Activated T-cell treated with anti-CD3 and anti-CD28 coated beads, Interleukin-2, amount 50 U/mL, for 48 hours (primary cell): ENCODE data around the gene DEDD2.
"Not testable (repeated sequence)": the region's sequence is repeated elsewhere in the genome, so short reads cannot be mapped to it uniquely, and the experiment has no call there.

ENCODE experiments used
- DNase-seq, 2 experiments: peaks; one replicate each; pipeline ENCODE4 v3.0.0-alpha.2; 2020

DEDD2 gene

GRCh38 chr19:42217520-42218437, at the start of gene DEDD2:
Gene DEDD2 (minus strand): TSS chr19:42217677. CDS start chr19:42217007, 670 bp downstream.
- DNase-seq, result peak; percentile 100

GRCh38 chr19:42266928-42267603, 49.6 kb upstream of the DEDD2 start:
- DNase-seq, result not testable (repeated sequence)

GRCh38 chr19:42266105-42266504, 48.6 kb upstream of the DEDD2 start:
- DNase-seq, result not testable (repeated sequence)

- DNase-seq, result no peak
Observed at GRCh38 chr19:42261763-42262162, 44.3 kb upstream of the DEDD2 start.

- not testable (repeated sequence) for DNase-seq
Observed at GRCh38 chr19:42257842-42258241, 40.4 kb upstream of the DEDD2 start.

GRCh38 chr19:42255766-42256745, 38.6 kb upstream of the DEDD2 start:
- DNase-seq, result peak; percentile 32 to 33

- DNase-seq, result peak; percentile 94 to 97
Observed at GRCh38 chr19:42254850-42255765, 37.6 kb upstream of the DEDD2 start, which contains the start of gene ERF. Gene ERF (minus strand): TSS chr19:42255128. CDS start chr19:42254999, 129 bp downstream.

GRCh38 chr19:42254089-42254849, 36.8 kb upstream of the DEDD2 start:
- DNase-seq, result peak; percentile 82 to 84

- peak; percentile 76 to 79 for DNase-seq
Observed at GRCh38 chr19:42253245-42254088, 36.0 kb upstream of the DEDD2 start.

GRCh38 chr19:42252365-42253244, 35.1 kb upstream of the DEDD2 start:
- peak in 1 of 2 experiments; percentile 54 for DNase-seq

GRCh38 chr19:42251572-42252358, 34.3 kb upstream of the DEDD2 start:
- DNase-seq, result no peak

- peak in 1 of 2 experiments; percentile 48 for DNase-seq
Observed at GRCh38 chr19:42250666-42251531, 33.4 kb upstream of the DEDD2 start.

- DNase-seq, result no peak
Observed at GRCh38 chr19:42250183-42250665, 32.7 kb upstream of the DEDD2 start.

GRCh38 chr19:42249769-42250168, 32.3 kb upstream of the DEDD2 start:
- no peak for DNase-seq

GRCh38 chr19:42249149-42249750, 31.8 kb upstream of the DEDD2 start:
- DNase-seq, result no peak
